Stimulated activated CD8-positive, alpha-beta memory T cell treated with anti-CD3 and anti-CD28 coated beads, Interleukin-15, amount 100 ng/mL, for 24 hours (primary cell): ENCODE data around the gene KANSL1.
"Not testable (repeated sequence)": the region's sequence is repeated elsewhere in the genome, so short reads cannot be mapped to it uniquely, and the experiment has no call there.

Experiments
- DNase-seq: peaks from one replicate; pipeline ENCODE4 v3.0.0-alpha.2; 2020; ENCODE audit warnings: low read depth

Gene KANSL1

GRCh38 chr17:46193151-46193625, at the start of gene KANSL1:
Gene KANSL1 (minus strand): TSS chr17:46193429. CDS start chr17:46172143, 21,286 bp downstream.
- DNase-seq = peak; percentile 62

GRCh38 chr17:46231359-46231758, 38.1 kb upstream of the KANSL1 start:
- not testable (repeated sequence) for DNase-seq

- DNase-seq = peak; percentile 76
Measured at GRCh38 chr17:46225274-46225794, 32.1 kb upstream of the KANSL1 start.

GRCh38 chr17:46224864-46225263, 31.6 kb upstream of the KANSL1 start:
- DNase-seq = peak; percentile 5

- not testable (repeated sequence) for DNase-seq
Measured at GRCh38 chr17:46223041-46223440, 29.8 kb upstream of the KANSL1 start.

- DNase-seq = no peak
Measured at GRCh38 chr17:46216682-46217081, 23.5 kb upstream of the KANSL1 start.

GRCh38 chr17:46212634-46213435, 19.6 kb upstream of the KANSL1 start:
- no peak for DNase-seq

- DNase-seq = no peak
Measured at GRCh38 chr17:46208997-46209396, 15.8 kb upstream of the KANSL1 start.

GRCh38 chr17:46205975-46206374, 12.7 kb upstream of the KANSL1 start:
- DNase-seq = no peak

GRCh38 chr17:46202424-46202823, 9.2 kb upstream of the KANSL1 start:
- no peak for DNase-seq

GRCh38 chr17:46201491-46201890, 8.3 kb upstream of the KANSL1 start:
- DNase-seq = no peak

GRCh38 chr17:46200197-46200596, 7.0 kb upstream of the KANSL1 start:
- no peak for DNase-seq

- no peak for DNase-seq
Measured at GRCh38 chr17:46199379-46199778, 6.2 kb upstream of the KANSL1 start.

GRCh38 chr17:46198233-46198632, 5.0 kb upstream of the KANSL1 start:
- no peak for DNase-seq

- no peak for DNase-seq
Measured at GRCh38 chr17:46197530-46197929, 4.3 kb upstream of the KANSL1 start.

GRCh38 chr17:46195939-46196716, 2.9 kb upstream of the KANSL1 start:
- no peak for DNase-seq

- DNase-seq = no peak
Measured at GRCh38 chr17:46195217-46195855, 2.1 kb upstream of the KANSL1 start.

GRCh38 chr17:46194393-46195216, 1.4 kb upstream of the KANSL1 start:
- no peak for DNase-seq

- DNase-seq = peak; percentile 90
Measured at GRCh38 chr17:46193626-46194392, 580 bp upstream of the KANSL1 start.

GRCh38 chr17:46192439-46193150, 634 bp downstream of the KANSL1 start:
- peak; percentile 39 for DNase-seq
